Neuronal stem cell (in vitro differentiated cells): Measurements from ENCODE around the gene ST14.
"Not testable (repeated sequence)": the region's sequence is repeated elsewhere in the genome, so short reads cannot be mapped to it uniquely, and the experiment has no call there.

Source experiments
- DNase-seq: peaks from one replicate; pipeline ENCODE4 v3.0.0-alpha.2; 2013; ENCODE audit warnings: low spot score
- H2AFZ ChIP-seq: one replicate; pipeline ENCODE4 v1.6.1; 2013; ENCODE audit warnings: mild to moderate bottlenecking, low read length, inconsistent platforms
- H2AK5ac ChIP-seq: 2 replicates; pipeline ENCODE4 v1.6.1; 2013; ENCODE audit warnings: low read depth, mild to moderate bottlenecking, inconsistent platforms, low read length, moderate library complexity, mixed read lengths
- H2BK120ac ChIP-seq: 2 replicates; pipeline ENCODE4 v1.6.1; 2013; ENCODE audit warnings: low read depth, mild to moderate bottlenecking, inconsistent platforms, low read length, moderate library complexity, mixed read lengths
- H2BK12ac ChIP-seq: one replicate; pipeline ENCODE4 v1.6.1; 2013; ENCODE audit warnings: low read length, inconsistent platforms
- H2BK15ac ChIP-seq: 2 replicates; pipeline ENCODE4 v1.6.1; 2013; ENCODE audit warnings: mild to moderate bottlenecking, low read length, inconsistent platforms, mixed read lengths
- H2BK5ac ChIP-seq: one replicate; pipeline ENCODE4 v1.6.1; 2013; ENCODE audit warnings: inconsistent platforms, mild to moderate bottlenecking, low read length, moderate library complexity
- H3K14ac ChIP-seq: one replicate; pipeline ENCODE4 v1.6.1; 2013; ENCODE audit warnings: low read length, inconsistent platforms
- H3K18ac ChIP-seq: 2 replicates; pipeline ENCODE4 v1.6.1; 2013; ENCODE audit warnings: low read length, inconsistent platforms
- H3K23ac ChIP-seq: 2 replicates; pipeline ENCODE4 v1.6.1; 2013; ENCODE audit warnings: low read depth, mild to moderate bottlenecking, mixed read lengths, low read length, inconsistent platforms; ENCODE audit not compliant: poor library complexity
- H3K27ac ChIP-seq: replicated peaks from 3 replicates; pipeline ENCODE4 v1.5.1; 2013; ENCODE audit warnings: low read length, inconsistent platforms
- H3K27me3 ChIP-seq, 3 experiments: 2 replicates each; pipeline ENCODE4 v1.6.1; 2013; ENCODE audit warnings: low read length in 3 of 3, mild to moderate bottlenecking in 2 of 3, inconsistent platforms in 1 of 3, low read depth in 1 of 3, mixed read lengths in 1 of 3, moderate library complexity in 1 of 3; ENCODE audit not compliant: control insufficient read depth in 3 of 3, insufficient read depth in 3 of 3
- H3K36me3 ChIP-seq, 2 donors: replicated peaks in 1 of 2; 2 replicates each; pipeline ENCODE4 v1.6.1; 2013; ENCODE audit warnings: low read length in 2 of 2; ENCODE audit not compliant: control insufficient read depth in 2 of 2, insufficient read depth in 2 of 2
- H3K4ac ChIP-seq: 2 replicates; pipeline ENCODE4 v1.6.1; 2013; ENCODE audit warnings: inconsistent platforms, mild to moderate bottlenecking, low read length, moderate library complexity
- H3K4me1 ChIP-seq, 2 donors: 1 replicate in 1 of 2; 2 replicates in 1 of 2; pipeline ENCODE4 v1.6.1; 2013; ENCODE audit warnings: low read length in 2 of 2, low read depth in 1 of 2; ENCODE audit not compliant: control insufficient read depth in 2 of 2, insufficient read depth in 1 of 2
- H3K4me2 ChIP-seq: one replicate; pipeline ENCODE4 v1.6.1; 2013; ENCODE audit warnings: mild to moderate bottlenecking, low read length, inconsistent platforms; ENCODE audit not compliant: insufficient read depth, poor library complexity, severe bottlenecking
- H3K4me3 ChIP-seq, 2 donors: 2 replicates each; pipeline ENCODE4 v1.5.1; 2013; ENCODE audit warnings: low read length in 2 of 2, mild to moderate bottlenecking in 2 of 2, inconsistent platforms in 1 of 2, moderate library complexity in 1 of 2
- H3K79me1 ChIP-seq: one replicate; pipeline ENCODE4 v1.6.1; 2013; ENCODE audit warnings: low read depth, mild to moderate bottlenecking, inconsistent platforms, low read length, moderate library complexity
- H3K9ac ChIP-seq: one replicate; pipeline ENCODE4 v1.6.1; 2013; ENCODE audit warnings: mild to moderate bottlenecking, low read depth, low read length, inconsistent platforms; ENCODE audit not compliant: poor library complexity
- H3K9me3 ChIP-seq, 2 donors: replicated peaks in 1 of 2; 2 replicates each; pipeline versions ENCODE3 to v1.6.1; 2013; ENCODE audit warnings: low read length in 2 of 2, mild to moderate bottlenecking in 2 of 2, inconsistent platforms in 1 of 2, low read depth in 1 of 2, mixed read lengths in 1 of 2, moderate library complexity in 1 of 2; ENCODE audit not compliant: control insufficient read depth in 2 of 2, insufficient read depth in 1 of 2
- H4K8ac ChIP-seq: one replicate; pipeline ENCODE4 v1.6.1; 2013; ENCODE audit warnings: low read depth, mild to moderate bottlenecking, inconsistent platforms, low read length, moderate library complexity
- H4K91ac ChIP-seq: one replicate; pipeline ENCODE4 v1.6.1; 2013; ENCODE audit warnings: low read length, low read depth, mild to moderate bottlenecking, inconsistent platforms; ENCODE audit not compliant: poor library complexity
- WGBS, 2 donors: extraction: QIAGEN DNeasy Blood & Tissue Kit; methylation state at CpG; one replicate each; pipeline ENCODE4 v1.1.7; 2013; ENCODE audit warnings: missing lambda C conversion rate in 2 of 2, mixed read lengths in 1 of 2; ENCODE audit not compliant: insufficient read length in 2 of 2, insufficient replicate concordance in 1 of 2; ENCODE audit errors: extremely low coverage in 2 of 2; 5-methylcytosine and 5-hydroxymethylcytosine counted together

The ST14 gene

DNA sequence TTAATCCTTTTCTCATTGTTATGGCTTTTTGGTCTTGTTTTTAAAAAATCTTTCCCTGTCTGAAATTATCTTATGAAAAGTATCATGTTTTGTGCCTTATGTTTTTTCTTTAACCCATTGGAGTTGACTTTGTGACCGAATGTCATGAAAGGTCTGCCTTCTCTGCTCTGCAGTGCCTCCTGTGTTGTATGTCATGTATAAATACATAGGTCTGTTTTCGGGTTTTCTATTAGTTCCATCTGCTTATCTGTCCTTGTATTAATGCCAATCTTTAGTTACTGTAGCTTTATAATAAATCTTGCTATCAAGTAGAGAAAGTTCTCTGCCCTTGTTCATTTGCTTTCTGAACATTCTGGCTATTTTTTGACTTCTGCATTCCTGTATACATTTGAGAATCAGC is 82.1 kb downstream of the ST14 start:
- no peaks in the 10 kb centered on the region for H3K9me3 ChIP-seq
- H2AK5ac ChIP-seq, result no peak overlapping the region
- H2BK5ac ChIP-seq, result no peak overlapping the region
- H2BK120ac ChIP-seq, result no peak overlapping the region
- no peak overlapping the region for H4K91ac ChIP-seq
- no peak overlapping the region for H3K9ac ChIP-seq
- H3K4me3 ChIP-seq, result no peak overlapping the region
- H3K4me2 ChIP-seq, result no peak overlapping the region
- no peak overlapping the region for H2BK15ac ChIP-seq
- no peaks in the 10 kb centered on the region for H3K4me1 ChIP-seq
- no peak for DNase-seq
- no peak overlapping the region for H2AFZ ChIP-seq
- no CpG with 5 or more reads among the region's 2 CpGs for WGBS, 2 donors
- H3K18ac ChIP-seq, result no peak overlapping the region
- no peak overlapping the region for H3K14ac ChIP-seq
- no peak overlapping the region for H2BK12ac ChIP-seq
- H3K27ac ChIP-seq, result no peak overlapping the region
- H3K27me3 ChIP-seq, result no peaks in the 10 kb centered on the region
- H3K79me1 ChIP-seq, result no peaks in the 10 kb centered on the region
- no peak overlapping the region for H3K23ac ChIP-seq
- H4K8ac ChIP-seq, result no peak overlapping the region
- peaks cover 2 to 13% of the 10 kb centered on the region in 2 donors for H3K36me3 ChIP-seq
- no peak overlapping the region for H3K4ac ChIP-seq

DNA sequence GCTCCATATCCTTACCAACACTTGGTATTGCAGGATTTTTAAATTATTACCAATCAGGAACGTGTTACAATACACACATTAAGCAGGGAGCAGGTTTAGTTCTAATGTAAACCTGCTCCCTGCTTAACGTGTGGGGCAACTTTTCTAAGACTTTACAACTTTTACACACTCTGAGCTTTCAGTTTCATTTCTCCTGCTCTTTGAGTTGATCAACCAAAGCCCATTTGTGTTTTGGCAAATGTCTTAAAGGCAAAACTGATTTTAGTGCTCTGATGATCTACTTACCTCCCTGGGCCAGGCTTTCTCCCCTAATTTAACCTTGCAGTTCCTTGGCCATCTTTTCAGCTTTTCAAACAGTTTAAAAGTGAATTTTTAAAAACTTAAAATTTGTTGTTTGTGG is 84.2 kb downstream of the ST14 start:
- Histone ChIP-seq H3K14ac (no peak overlapping the region), H3K9me3 (no peaks in the 10 kb centered on the region), H3K23ac (no peak overlapping the region), H3K79me1 (no peaks in the 10 kb centered on the region), H4K8ac (no peak overlapping the region), H2BK5ac (no peak overlapping the region), H2BK120ac (no peak overlapping the region), H3K4me2 (no peak overlapping the region), H4K91ac (no peak overlapping the region), H2BK12ac (no peak overlapping the region), H3K4me3 (no peak overlapping the region), H3K9ac (no peak overlapping the region), H3K36me3 (peaks cover 0 to 6% of the 10 kb centered on the region in 2 donors), H3K27ac (no peak overlapping the region), H2AK5ac (no peak overlapping the region), H3K18ac (no peak overlapping the region), H3K4ac (no peak overlapping the region), H2BK15ac (no peak overlapping the region), H2AFZ (no peak overlapping the region), H3K27me3 (no peaks in the 10 kb centered on the region), H3K4me1 (no peaks in the 10 kb centered on the region)
- DNase-seq, result no peak
- WGBS, 2 donors, result no CpG with 5 or more reads among the region's 2 CpGs

DNA sequence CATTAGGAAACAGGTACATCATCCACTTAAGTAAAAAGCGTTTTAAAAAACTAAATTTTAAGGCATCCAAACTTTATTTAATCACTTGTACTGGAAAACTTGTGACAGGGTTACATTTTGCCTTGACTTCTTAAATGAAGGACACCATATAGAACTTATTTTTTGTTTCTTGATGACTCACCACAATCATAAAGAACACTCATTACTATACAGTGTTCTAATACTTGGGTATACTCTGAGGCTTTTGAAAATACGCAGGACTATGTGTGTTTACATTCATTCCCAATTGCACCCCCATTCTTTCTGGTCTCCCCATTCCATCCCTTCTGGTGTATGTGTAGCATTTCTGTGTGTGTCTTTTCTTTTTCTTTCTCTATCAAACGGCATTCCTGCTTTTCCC is 85.3 kb downstream of the ST14 start:
- WGBS, 2 donors, result no CpG with 5 or more reads among the region's 3 CpGs
- Histone ChIP-seq H3K4me3 (no peak overlapping the region), H3K27ac (no peak overlapping the region), H2AFZ (no peak overlapping the region), H2AK5ac (no peak overlapping the region), H3K79me1 (no peaks in the 10 kb centered on the region), H2BK12ac (no peak overlapping the region), H2BK15ac (no peak overlapping the region), H3K9me3 (no peaks in the 10 kb centered on the region), H3K23ac (no peak overlapping the region), H3K18ac (no peak overlapping the region), H2BK120ac (no peak overlapping the region), H3K14ac (no peak overlapping the region), H3K27me3 (no peaks in the 10 kb centered on the region), H3K9ac (no peak overlapping the region), H3K4me1 (no peaks in the 10 kb centered on the region), H3K36me3 (no peaks in the 10 kb centered on the region), H3K4ac (no peak overlapping the region), H4K8ac (no peak overlapping the region), H4K91ac (no peak overlapping the region), H3K4me2 (no peak overlapping the region), H2BK5ac (no peak overlapping the region)
- no peak for DNase-seq

DNA sequence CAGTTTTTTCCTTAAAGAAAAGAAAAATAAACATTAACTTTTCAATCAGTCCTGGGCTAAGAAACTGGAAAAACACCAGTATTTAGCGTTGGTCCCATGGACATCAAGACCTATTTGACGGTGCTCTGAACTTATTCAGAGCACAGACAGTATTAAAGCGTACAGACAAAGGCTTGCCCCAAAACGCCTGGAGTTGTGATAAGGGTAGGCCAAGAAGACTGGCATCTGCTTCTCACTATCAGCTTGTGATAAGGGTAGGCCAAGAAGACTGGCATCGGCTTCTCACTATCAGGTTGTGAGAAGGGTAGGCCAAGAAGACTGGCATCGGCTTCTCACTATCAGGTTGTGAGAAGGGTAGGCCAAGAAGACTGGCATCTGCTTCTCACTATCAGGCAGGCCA is 85.8 kb downstream of the ST14 start:
- H2BK12ac ChIP-seq, H2BK120ac ChIP-seq, H3K27ac ChIP-seq, H3K4ac ChIP-seq, H3K4me3 ChIP-seq, H3K4me1 ChIP-seq, H2BK15ac ChIP-seq, H3K9ac ChIP-seq, H3K23ac ChIP-seq, H3K27me3 ChIP-seq, H4K91ac ChIP-seq, H3K36me3 ChIP-seq, H3K4me2 ChIP-seq, H3K79me1 ChIP-seq, H2BK5ac ChIP-seq, H3K18ac ChIP-seq, H2AFZ ChIP-seq, H4K8ac ChIP-seq, H3K14ac ChIP-seq, H2AK5ac ChIP-seq, DNase-seq, H3K9me3 ChIP-seq: not testable (repeated sequence)
- WGBS, 2 donors, result no CpG with 5 or more reads among the region's 6 CpGs
